Stimulated activated CD4-positive, alpha-beta T cell treated with anti-CD3 and anti-CD28 coated beads, Interleukin-1b, Interleukin-23, amount 100 ng/mL, for 1 hour (primary cell): ENCODE results near the gene OGT.

Experiments used
- DNase-seq, 2 donors: peaks; one replicate each; pipeline ENCODE4 v3.0.0-alpha.2; 2020; ENCODE audit warnings: low read depth in 2 of 2

The OGT gene

GRCh38 chrX:71622576-71623450 lies 89.9 kb downstream of the OGT start:
- DNase-seq: no peak

- no peak for DNase-seq
These were observed 90.8 kb downstream of the OGT start for GRCh38 chrX:71623714-71624113.

GRCh38 chrX:71625471-71625870 lies 92.6 kb downstream of the OGT start:
- no peak for DNase-seq
